Tibial nerve (tissue), 4 donors: ENCODE results near the gene TLX2. TPM values are rescaled to one million over a fixed set of nuclear protein-coding genes. Genes with fewer than 3 reads are reported as not detected.

Experiments
- DNase-seq, 2 donors: peaks; one replicate each; pipeline ENCODE4 v3.0.0-alpha.2; 2019; ENCODE audit warnings: low spot score in 2 of 2
- H3K27ac ChIP-seq, 4 donors: fragments of 200-600 bp; sonication (generic) in 3 of 4; one replicate each; pipeline ENCODE4 v1.5.1; 2017 to 2019; ENCODE audit warnings: mild to moderate bottlenecking in 1 of 4
- H3K27me3 ChIP-seq, 2 donors: fragments of 200-600 bp; sonication (generic) in 1 of 2; one replicate each; pipeline versions ENCODE4 v1.5.1 to v1.6.0; 2017 to 2019
- H3K36me3 ChIP-seq, 3 donors: fragments of 200-600 bp; sonication (generic); one replicate each; pipeline ENCODE4 v1.5.1; 2018 to 2019
- H3K4me1 ChIP-seq, 4 donors: fragments of 200-600 bp; sonication (generic) in 3 of 4; one replicate each; pipeline ENCODE4 v1.5.1; 2017 to 2019
- H3K4me3 ChIP-seq, 4 donors: fragments of 200-600 bp; sonication (generic) in 3 of 4; one replicate each; pipeline ENCODE4 v1.5.1; 2017 to 2019; ENCODE audit warnings: mild to moderate bottlenecking in 1 of 4, moderate library complexity in 1 of 4
- H3K9me3 ChIP-seq, 4 donors: fragments of 200-600 bp; sonication (generic) in 3 of 4; one replicate each; pipeline ENCODE4 v1.5.1; 2017 to 2019
- EP300 ChIP-seq, 2 donors: sonication (generic); formaldehyde crosslinking; IDR thresholded peaks; one replicate each; pipeline ENCODE4 v1.6.1; 2017; ENCODE audit warnings: antibody characterized with exemption in 2 of 2, mild to moderate bottlenecking in 1 of 2
- POLR2A ChIP-seq, 2 donors: fragments of 450-650 bp; IDR thresholded peaks; one replicate each; pipeline ENCODE4 v1.6.1; 2017; ENCODE audit warnings: antibody characterized with exemption in 2 of 2, mild to moderate bottlenecking in 2 of 2, moderate library complexity in 2 of 2
- WGBS, 2 donors: methylation state at CpG; one replicate each; pipeline ENCODE4 v1.1.5; 2018; 5-methylcytosine and 5-hydroxymethylcytosine counted together
- total RNA-seq, 4 donors: library from RNA; depleted of rRNA; stranded (reverse); fragments of >200 nt; gene quantifications; one replicate each; pipeline ENCODE4 v1.1.0, GENCODE V29; 2016
- TF ChIP-seq, protein P1 (sequence below), 5 experiments: fragments of 200-600 bp in 3 of 5; fragments of 450-650 bp in 2 of 5; sonication (generic) in 3 of 5; IDR thresholded peaks; one replicate each; pipeline ENCODE4 v1.5.1; 2016 to 2019; ENCODE audit warnings: antibody characterized with exemption in 5 of 5, mild to moderate bottlenecking in 3 of 5, moderate library complexity in 2 of 5

Gene TLX2
- total RNA-seq, 4 donors from 2014 or later = not detected

DNA sequence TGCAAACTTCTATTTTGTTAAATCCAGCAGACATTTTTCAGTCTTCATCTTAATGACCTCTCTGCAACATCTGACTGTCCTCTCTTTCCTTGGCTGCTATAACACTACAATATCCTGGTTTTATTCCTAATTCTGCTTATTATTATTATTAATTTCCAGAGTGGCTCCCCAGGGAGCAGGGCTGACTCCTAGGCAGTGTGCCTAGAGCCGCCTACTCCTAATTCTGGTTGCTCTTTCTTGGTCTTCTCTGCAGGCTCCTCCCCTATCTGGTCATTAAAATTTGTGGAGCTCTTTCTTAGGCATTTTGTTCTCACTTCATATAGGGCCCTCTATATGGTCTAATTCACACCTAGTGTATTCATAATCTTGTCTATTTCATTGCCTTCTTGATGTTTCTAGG, 28.7 kb downstream of the TLX2 start:
- no peak overlapping the region for H3K4me3 ChIP-seq
- no peaks in the 10 kb centered on the region for H3K9me3 ChIP-seq
- H3K4me1 ChIP-seq = no peaks in the 10 kb centered on the region
- H3K27ac ChIP-seq = no peak overlapping the region
- H3K27me3 ChIP-seq = no peaks in the 10 kb centered on the region
- H3K36me3 ChIP-seq = peaks cover 0 to 6% (median 0%) of the 10 kb centered on the region in 3 donors
- no peak for TF ChIP-seq POLR2A (IDR thresholded peaks at IDR 0.05)
- TF ChIP-seq EP300 (IDR thresholded peaks at IDR 0.05) = no peak
- TF ChIP-seq, protein P1, sequence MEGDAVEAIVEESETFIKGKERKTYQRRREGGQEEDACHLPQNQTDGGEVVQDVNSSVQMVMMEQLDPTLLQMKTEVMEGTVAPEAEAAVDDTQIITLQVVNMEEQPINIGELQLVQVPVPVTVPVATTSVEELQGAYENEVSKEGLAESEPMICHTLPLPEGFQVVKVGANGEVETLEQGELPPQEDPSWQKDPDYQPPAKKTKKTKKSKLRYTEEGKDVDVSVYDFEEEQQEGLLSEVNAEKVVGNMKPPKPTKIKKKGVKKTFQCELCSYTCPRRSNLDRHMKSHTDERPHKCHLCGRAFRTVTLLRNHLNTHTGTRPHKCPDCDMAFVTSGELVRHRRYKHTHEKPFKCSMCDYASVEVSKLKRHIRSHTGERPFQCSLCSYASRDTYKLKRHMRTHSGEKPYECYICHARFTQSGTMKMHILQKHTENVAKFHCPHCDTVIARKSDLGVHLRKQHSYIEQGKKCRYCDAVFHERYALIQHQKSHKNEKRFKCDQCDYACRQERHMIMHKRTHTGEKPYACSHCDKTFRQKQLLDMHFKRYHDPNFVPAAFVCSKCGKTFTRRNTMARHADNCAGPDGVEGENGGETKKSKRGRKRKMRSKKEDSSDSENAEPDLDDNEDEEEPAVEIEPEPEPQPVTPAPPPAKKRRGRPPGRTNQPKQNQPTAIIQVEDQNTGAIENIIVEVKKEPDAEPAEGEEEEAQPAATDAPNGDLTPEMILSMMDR (IDR thresholded peaks at IDR 0.05) = no peak
- WGBS, 2 donors = 64 to 78% methylated on average over 1 of the region's 1 CpG
- no peak for DNase-seq

DNA sequence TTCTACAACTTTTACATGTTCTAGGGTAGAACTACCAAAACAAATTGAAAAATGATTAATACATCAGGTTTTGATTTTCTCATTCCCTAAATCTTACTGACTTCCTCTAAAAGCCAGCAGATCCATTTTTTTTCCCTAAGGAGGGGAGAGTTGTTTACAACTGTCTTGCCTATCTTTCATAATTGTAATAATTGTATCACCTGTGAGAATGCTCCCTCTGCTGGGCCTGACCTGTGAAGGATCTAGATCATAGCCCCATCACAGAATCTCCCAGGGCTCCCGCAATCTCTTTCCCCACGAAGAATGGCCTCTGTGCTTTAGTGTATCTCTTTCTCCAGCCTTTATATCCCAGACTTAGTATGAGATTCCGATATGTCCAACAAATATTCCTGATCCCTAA, 30.4 kb downstream of the TLX2 start:
- H3K4me1 ChIP-seq = peaks cover 0 to 14% (median 9%) of the 10 kb centered on the region in 4 donors
- no peak overlapping the region for H3K4me3 ChIP-seq
- H3K36me3 ChIP-seq = peaks cover 0 to 6% (median 0%) of the 10 kb centered on the region in 3 donors
- H3K27ac ChIP-seq = no peak overlapping the region
- 92% methylated on average over 3 of the region's 3 CpGs for WGBS, 2 donors
- TF ChIP-seq POLR2A (IDR thresholded peaks at IDR 0.05) = no peak
- TF ChIP-seq EP300 (IDR thresholded peaks at IDR 0.05) = no peak
- TF ChIP-seq, protein P1 (IDR thresholded peaks at IDR 0.05) = no peak
- no peak for DNase-seq
- H3K9me3 ChIP-seq = no peaks in the 10 kb centered on the region
- H3K27me3 ChIP-seq = no peaks in the 10 kb centered on the region

DNA sequence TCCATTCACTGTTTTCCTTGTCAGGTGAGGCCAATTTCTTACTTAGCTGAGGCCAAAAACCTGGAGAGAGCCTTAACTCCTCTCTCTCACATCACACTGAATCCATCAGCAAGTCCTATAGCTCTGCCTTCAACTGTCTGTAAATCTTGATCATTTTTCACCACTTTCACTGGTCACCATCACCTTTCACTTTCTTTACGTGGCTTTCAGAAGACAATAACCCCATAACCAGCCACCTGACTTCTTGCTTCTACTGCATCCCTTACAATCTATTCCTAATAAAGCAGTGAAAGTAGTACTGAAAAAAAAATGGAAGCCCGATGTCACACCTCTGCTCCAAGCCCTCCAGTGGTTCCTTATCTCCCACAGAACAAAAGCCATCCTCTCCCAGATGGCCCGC, 31.8 kb downstream of the TLX2 start:
- H3K9me3 ChIP-seq = no peaks in the 10 kb centered on the region
- no peak for DNase-seq
- WGBS, 2 donors = 83 to 93% methylated on average over 3 of the region's 3 CpGs
- TF ChIP-seq, protein P1 (IDR thresholded peaks at IDR 0.05) = no peak
- TF ChIP-seq EP300 (IDR thresholded peaks at IDR 0.05) (no peak), POLR2A (IDR thresholded peaks at IDR 0.05) (no peak)
- no peak overlapping the region for H3K27ac ChIP-seq
- no peaks in the 10 kb centered on the region for H3K27me3 ChIP-seq
- H3K4me1 ChIP-seq = peaks cover 0 to 27% (median 10%) of the 10 kb centered on the region in 4 donors
- peaks cover 0 to under 1% (median 0%) of the 10 kb centered on the region in 3 donors for H3K36me3 ChIP-seq
- H3K4me3 ChIP-seq = no peak overlapping the region

DNA sequence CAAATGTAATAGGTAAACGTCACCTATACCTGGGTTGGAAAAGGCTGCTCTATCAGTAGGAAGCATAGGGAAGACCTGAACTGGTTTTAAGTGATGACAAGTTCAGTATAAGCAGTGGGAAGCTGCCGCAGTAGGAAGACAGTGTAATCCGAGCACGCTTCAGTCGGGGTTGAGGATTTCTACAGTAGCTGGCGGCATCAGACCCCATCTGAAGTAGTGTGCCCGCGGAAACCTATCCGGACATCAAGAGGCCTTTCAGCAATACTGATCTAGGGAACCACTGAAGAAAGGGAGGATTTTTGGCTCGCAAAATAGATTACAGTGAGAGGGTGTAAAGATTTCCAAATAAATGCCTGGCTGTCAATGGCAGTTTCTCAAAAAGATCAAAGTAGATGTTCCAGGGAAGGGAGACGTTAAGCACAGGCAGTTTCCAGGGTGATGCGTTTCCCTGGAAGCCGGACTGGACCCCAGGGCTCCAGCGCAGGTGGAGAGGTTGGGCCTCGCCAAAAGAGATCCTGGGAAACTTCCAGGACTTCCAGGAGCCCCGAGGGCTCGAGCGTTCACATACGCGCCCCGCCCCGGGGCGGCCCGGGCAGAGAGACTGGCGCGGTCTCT, 34.1 kb downstream of the TLX2 start:
- TF ChIP-seq, protein P1 (IDR thresholded peaks at IDR 0.05) = no peak
- no peak for TF ChIP-seq POLR2A (IDR thresholded peaks at IDR 0.05)
- no peak for TF ChIP-seq EP300 (IDR thresholded peaks at IDR 0.05)
- H3K4me3 ChIP-seq = peak overlapping the region; percentile 52 to 64 (median 58)
- H3K4me1 ChIP-seq = peaks cover 0 to 44% (median 15%) of the 10 kb centered on the region in 4 donors
- no peaks in the 10 kb centered on the region for H3K27me3 ChIP-seq
- no peaks in the 10 kb centered on the region for H3K9me3 ChIP-seq
- WGBS, 2 donors = 19 to 24% methylated on average over 19 to 26 of the region's 26 CpGs
- H3K27ac ChIP-seq = peak overlapping the region; percentile 66 to 86 (median 78)
- no peaks in the 10 kb centered on the region for H3K36me3 ChIP-seq
- no peak for DNase-seq

DNA sequence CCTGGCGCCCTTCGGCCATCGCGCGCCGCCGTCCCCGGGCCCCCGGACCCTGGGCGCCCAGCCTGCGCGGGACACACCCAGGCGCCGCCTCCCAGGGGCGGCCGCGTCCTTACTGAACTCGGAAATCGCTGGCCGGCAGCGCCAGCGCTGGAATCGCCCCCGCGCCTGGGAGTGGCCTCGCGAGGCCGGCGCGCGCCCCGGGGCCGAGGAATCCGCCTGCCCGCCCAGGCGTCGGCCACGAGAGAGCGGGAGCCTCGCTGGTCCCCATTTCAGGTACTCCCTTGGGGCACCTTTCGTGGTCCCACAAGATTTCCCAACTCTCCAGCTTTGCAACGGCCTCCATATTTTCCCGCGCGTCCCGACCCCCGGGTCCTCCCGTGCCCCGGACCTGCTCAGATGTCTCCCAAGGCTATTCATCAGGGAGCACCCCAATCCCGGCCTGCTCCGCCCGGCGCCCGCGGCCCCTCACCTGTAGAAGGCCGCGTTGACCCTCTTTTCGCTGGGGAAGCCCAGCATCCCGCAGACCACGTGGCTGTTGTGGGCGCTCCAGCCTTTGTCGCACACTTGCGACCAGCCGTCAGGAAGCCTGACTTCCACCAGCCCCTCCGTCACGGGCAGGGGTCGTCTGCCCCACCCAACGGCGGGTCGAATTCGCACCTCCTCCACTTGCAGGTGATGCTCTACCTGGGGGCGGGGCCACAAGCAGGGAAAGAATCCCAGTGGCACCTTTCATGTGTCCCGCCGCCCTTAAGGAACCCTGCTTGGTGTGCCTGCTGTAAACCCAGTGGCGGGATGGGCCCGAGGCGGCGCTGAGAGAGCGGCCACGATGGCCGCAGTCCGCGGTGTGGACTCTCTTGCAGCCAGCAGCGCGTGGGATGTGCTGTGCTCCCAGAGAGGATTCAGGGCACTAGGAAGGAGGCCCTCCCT, 34.9 kb downstream of the TLX2 start:
- DNase-seq = peak in 1 of 2 donors; percentile 41
- Histone ChIP-seq H3K9me3 (no peaks in the 10 kb centered on the region), H3K4me1 (peaks cover 0 to 50% (median 17%) of the 10 kb centered on the region in 4 donors), H3K4me3 (peak overlapping the region; percentile 52 to 64 (median 58)), H3K27ac (peak overlapping the region; percentile 66 to 86 (median 78)), H3K36me3 (no peaks in the 10 kb centered on the region), H3K27me3 (no peaks in the 10 kb centered on the region)
- TF ChIP-seq, protein P1 (IDR thresholded peaks at IDR 0.05) = no peak
- peak in 1 of 2 donors; percentile 25 for TF ChIP-seq EP300 (IDR thresholded peaks at IDR 0.05)
- TF ChIP-seq POLR2A (IDR thresholded peaks at IDR 0.05) = peak; percentile 35 to 46
- 4 to 11% methylated on average over 47 to 50 of the region's 85 CpGs for WGBS, 2 donors
